ENCODE results near the gene IFITM5. TPM values are rescaled to one million over a fixed set of nuclear protein-coding genes. Genes with fewer than 3 reads are reported as not detected.

Gene IFITM5
- total and polyA plus RNA-seq, 9 of the 15 experiments (the other 6 are each of a cell fraction or from before 2014, with no cell fraction given), result 0.19 TPM; not detected in 8

GRCh38 chr11:266676-267439 is 32.5 kb downstream of the IFITM5 start (continued):
- TF ChIP-seq TAF7 (tag; IDR thresholded peaks at IDR 0.05) (no peak), FOXK1 (CRISPR knock-in tag; IDR thresholded peaks at IDR 0.05; ENCODE audit: borderline replicate concordance) (no peak), ZC3H8 (IDR thresholded peaks at IDR 0.05) (no peak), CHD4 (IDR thresholded peaks at IDR 0.05; ENCODE audit: insufficient read depth, insufficient replicate concordance, low read depth, low read length, poor library complexity, severe bottlenecking) (no peak), SP1 (CRISPR knock-in tag; IDR thresholded peaks at IDR 0.05) (no peak), CBX5 (IDR thresholded peaks at IDR 0.05; ENCODE audit: borderline replicate concordance, low read depth) (peak; percentile 73; the same call in 1 of the 2 replicates), RAD51 (IDR thresholded peaks at IDR 0.05; ENCODE audit: borderline replicate concordance, low read depth) (no peak), E4F1 (CRISPR knock-in tag; IDR thresholded peaks at IDR 0.05; ENCODE audit: borderline replicate concordance) (no peak), PHB2 (IDR thresholded peaks at IDR 0.05; ENCODE audit: low read depth) (no peak), TCF3 (CRISPR knock-in tag; IDR thresholded peaks at IDR 0.05) (no peak), KAT8 (IDR thresholded peaks at IDR 0.05; ENCODE audit: low read depth) (no peak)
- TF ChIP-seq, protein P1, sequence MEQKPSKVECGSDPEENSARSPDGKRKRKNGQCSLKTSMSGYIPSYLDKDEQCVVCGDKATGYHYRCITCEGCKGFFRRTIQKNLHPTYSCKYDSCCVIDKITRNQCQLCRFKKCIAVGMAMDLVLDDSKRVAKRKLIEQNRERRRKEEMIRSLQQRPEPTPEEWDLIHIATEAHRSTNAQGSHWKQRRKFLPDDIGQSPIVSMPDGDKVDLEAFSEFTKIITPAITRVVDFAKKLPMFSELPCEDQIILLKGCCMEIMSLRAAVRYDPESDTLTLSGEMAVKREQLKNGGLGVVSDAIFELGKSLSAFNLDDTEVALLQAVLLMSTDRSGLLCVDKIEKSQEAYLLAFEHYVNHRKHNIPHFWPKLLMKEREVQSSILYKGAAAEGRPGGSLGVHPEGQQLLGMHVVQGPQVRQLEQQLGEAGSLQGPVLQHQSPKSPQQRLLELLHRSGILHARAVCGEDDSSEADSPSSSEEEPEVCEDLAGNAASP (IDR thresholded peaks at IDR 0.05), result no peak
- TF ChIP-seq, protein P2, sequence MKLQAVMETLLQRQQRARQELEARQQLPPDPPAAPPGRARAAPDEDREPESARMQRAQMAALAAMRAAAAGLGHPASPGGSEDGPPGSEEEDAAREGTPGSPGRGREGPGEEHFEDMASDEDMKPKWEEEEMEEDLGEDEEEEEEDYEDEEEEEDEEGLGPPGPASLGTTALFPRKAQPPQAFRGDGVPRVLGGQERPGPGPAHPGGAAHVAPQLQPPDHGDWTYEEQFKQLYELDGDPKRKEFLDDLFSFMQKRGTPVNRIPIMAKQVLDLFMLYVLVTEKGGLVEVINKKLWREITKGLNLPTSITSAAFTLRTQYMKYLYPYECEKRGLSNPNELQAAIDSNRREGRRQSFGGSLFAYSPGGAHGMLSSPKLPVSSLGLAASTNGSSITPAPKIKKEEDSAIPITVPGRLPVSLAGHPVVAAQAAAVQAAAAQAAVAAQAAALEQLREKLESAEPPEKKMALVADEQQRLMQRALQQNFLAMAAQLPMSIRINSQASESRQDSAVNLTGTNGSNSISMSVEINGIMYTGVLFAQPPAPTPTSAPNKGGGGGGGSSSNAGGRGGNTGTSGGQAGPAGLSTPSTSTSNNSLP (IDR thresholded peaks at IDR 0.05; ENCODE audit: borderline replicate concordance, low read depth, low read length), result no peak
- TF ChIP-seq, protein P3, sequence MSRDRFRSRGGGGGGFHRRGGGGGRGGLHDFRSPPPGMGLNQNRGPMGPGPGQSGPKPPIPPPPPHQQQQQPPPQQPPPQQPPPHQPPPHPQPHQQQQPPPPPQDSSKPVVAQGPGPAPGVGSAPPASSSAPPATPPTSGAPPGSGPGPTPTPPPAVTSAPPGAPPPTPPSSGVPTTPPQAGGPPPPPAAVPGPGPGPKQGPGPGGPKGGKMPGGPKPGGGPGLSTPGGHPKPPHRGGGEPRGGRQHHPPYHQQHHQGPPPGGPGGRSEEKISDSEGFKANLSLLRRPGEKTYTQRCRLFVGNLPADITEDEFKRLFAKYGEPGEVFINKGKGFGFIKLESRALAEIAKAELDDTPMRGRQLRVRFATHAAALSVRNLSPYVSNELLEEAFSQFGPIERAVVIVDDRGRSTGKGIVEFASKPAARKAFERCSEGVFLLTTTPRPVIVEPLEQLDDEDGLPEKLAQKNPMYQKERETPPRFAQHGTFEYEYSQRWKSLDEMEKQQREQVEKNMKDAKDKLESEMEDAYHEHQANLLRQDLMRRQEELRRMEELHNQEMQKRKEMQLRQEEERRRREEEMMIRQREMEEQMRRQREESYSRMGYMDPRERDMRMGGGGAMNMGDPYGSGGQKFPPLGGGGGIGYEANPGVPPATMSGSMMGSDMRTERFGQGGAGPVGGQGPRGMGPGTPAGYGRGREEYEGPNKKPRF (IDR thresholded peaks at IDR 0.05; ENCODE audit: low read depth, low read length), result no peak
- TF ChIP-seq, protein P4, sequence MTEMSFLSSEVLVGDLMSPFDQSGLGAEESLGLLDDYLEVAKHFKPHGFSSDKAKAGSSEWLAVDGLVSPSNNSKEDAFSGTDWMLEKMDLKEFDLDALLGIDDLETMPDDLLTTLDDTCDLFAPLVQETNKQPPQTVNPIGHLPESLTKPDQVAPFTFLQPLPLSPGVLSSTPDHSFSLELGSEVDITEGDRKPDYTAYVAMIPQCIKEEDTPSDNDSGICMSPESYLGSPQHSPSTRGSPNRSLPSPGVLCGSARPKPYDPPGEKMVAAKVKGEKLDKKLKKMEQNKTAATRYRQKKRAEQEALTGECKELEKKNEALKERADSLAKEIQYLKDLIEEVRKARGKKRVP (CRISPR knock-in tag; IDR thresholded peaks at IDR 0.05), result no peak

Measured in K562 (cell line).